AG04450 (cell line): ENCODE data around the gene ABHD5. TPM values are rescaled to one million over a fixed set of nuclear protein-coding genes. Genes with fewer than 3 reads are reported as not detected.
A peak's percentile ranks its signal among the peaks of the same experiment; 100 is the strongest.
"Not testable (repeated sequence)": the region's sequence is repeated elsewhere in the genome, so short reads cannot be mapped to it uniquely, and the experiment has no call there.

Experiments used
- CTCF ChIA-PET: fragments of 300-600, 350-600 bp; formaldehyde crosslinking; extraction: SDS; loops from one replicate; lab custom pipeline; 2022; ENCODE audit warnings: antibody characterized with exemption, inconsistent platforms; lab: Charles Lee
- POLR2A ChIA-PET: fragments of 350-600 bp; formaldehyde crosslinking; extraction: SDS; loops from one replicate; lab custom pipeline; 2021; ENCODE audit warnings: antibody characterized with exemption, inconsistent platforms; lab: Yijun Ruan, JAX
- DNase-seq: peaks from one replicate; pipeline ENCODE4 v3.0.0-alpha.2; 2011; ENCODE audit warnings: low read depth, low spot score
- H3K27ac ChIP-seq: one replicate; pipeline ENCODE4 v1.5.1; 2012; ENCODE audit warnings: low read depth, low read length, control low read depth
- H3K27me3 ChIP-seq: one replicate; pipeline ENCODE4 v1.6.0; 2012; ENCODE audit warnings: low read length; ENCODE audit not compliant: control insufficient read depth, insufficient read depth
- H3K4me3 ChIP-seq: 2 replicates; pipeline ENCODE4 v1.5.1; 2011; ENCODE audit warnings: mild to moderate bottlenecking, low read depth, low read length, control low read depth
- H3K9me3 ChIP-seq: 2 replicates; pipeline ENCODE4 v1.5.1; 2012; ENCODE audit warnings: low read length; ENCODE audit not compliant: control insufficient read depth, insufficient read depth
- polyA plus RNA-seq: library from polyadenylated mRNA; depleted of rRNA; stranded (reverse); fragments of >200 nt; gene quantifications from 2 replicates; pipeline ENCODE4 v1.2.3, GENCODE V29; 2011
- TF ChIP-seq, protein P1 (sequence below): IDR thresholded peaks from 2 replicates; pipeline ENCODE4 v1.5.1; 2011; ENCODE audit warnings: low read depth, low read length, control low read depth, inconsistent platforms

Gene ABHD5
- polyA plus RNA-seq, 1 experiment: 88.7 TPM

DNA sequence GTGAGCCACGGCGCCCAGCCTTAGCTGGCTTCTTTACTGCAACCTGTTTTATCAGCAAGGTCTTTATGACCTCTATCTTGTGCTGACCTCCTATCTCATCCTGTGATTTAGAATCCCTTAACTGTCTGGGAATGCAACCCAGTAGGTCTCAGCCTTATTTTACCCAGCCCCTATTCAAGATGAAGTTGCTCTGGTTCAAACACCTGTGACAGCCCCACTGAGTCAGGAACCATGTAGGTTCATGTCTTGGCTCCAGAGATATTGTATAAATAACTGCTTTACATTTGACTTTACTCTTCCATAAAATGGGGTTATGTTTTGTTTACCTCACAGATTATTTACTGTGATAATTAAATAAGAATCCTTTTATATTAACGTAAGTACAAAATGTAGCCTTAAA is 41.8 kb upstream of the ABHD5 start:
- DNase-seq: no peak
- no peak overlapping the region for H3K4me3 ChIP-seq
- H3K9me3 ChIP-seq: no peaks in the 10 kb centered on the region
- CTCF ChIA-PET: no interaction called here
- POLR2A ChIA-PET: interaction anchor here (0.6 kb wide), 1 partner anchor 1236 kb away, joined by 4 read pairs; no protein-coding TSS in a partner anchor
- TF ChIP-seq, protein P1, sequence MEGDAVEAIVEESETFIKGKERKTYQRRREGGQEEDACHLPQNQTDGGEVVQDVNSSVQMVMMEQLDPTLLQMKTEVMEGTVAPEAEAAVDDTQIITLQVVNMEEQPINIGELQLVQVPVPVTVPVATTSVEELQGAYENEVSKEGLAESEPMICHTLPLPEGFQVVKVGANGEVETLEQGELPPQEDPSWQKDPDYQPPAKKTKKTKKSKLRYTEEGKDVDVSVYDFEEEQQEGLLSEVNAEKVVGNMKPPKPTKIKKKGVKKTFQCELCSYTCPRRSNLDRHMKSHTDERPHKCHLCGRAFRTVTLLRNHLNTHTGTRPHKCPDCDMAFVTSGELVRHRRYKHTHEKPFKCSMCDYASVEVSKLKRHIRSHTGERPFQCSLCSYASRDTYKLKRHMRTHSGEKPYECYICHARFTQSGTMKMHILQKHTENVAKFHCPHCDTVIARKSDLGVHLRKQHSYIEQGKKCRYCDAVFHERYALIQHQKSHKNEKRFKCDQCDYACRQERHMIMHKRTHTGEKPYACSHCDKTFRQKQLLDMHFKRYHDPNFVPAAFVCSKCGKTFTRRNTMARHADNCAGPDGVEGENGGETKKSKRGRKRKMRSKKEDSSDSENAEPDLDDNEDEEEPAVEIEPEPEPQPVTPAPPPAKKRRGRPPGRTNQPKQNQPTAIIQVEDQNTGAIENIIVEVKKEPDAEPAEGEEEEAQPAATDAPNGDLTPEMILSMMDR: no peak
- H3K27me3 ChIP-seq: no peaks in the 10 kb centered on the region
- H3K27ac ChIP-seq: no peak overlapping the region

GRCh38 chr3:43649365-43649968 is 41.3 kb upstream of the ABHD5 start:
- no peak for DNase-seq
- no peak overlapping the region for H3K27ac ChIP-seq
- H3K4me3 ChIP-seq: 0 out of 2 replicates have a peak overlapping the region, but pooled peaks have one; percentile 4
- H3K9me3 ChIP-seq: no peaks in the 10 kb centered on the region
- H3K27me3 ChIP-seq: no peaks in the 10 kb centered on the region
- POLR2A ChIA-PET: no interaction called here
- TF ChIP-seq, protein P1: no peak
- CTCF ChIA-PET: no interaction called here

- H3K27ac ChIP-seq: no peak overlapping the region
- H3K9me3 ChIP-seq: no peaks in the 10 kb centered on the region
- ChIA-PET POLR2A (no interaction called here), CTCF (no interaction called here)
- TF ChIP-seq, protein P1: no peak
- no peak overlapping the region for H3K4me3 ChIP-seq
- no peaks in the 10 kb centered on the region for H3K27me3 ChIP-seq
- DNase-seq: no peak
Observed at GRCh38 chr3:43650345-43650744, 40.4 kb upstream of the ABHD5 start.

DNA sequence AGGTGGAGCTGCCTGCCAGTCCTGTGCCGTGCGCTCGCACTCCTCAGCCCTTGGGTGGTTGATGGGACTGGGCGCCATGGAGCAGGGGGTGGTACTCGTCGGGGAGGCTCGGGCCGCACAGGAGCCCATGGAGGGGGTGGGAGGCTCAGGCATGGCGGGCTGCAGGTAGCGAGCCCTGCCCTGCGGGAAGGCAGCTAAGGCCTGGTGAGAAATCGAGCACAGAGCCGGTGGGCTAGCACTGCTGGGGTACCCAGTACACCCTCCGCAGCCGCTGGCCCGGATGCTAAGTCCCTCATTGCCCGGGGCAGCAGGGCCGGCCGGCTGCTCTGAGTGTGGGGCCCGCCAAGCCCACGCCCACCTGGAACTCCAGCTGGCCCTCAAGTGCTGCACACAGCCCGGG is 34.3 kb upstream of the ABHD5 start:
- POLR2A ChIA-PET, CTCF ChIA-PET, H3K27ac ChIP-seq: not testable (repeated sequence)

GRCh38 chr3:43659250-43659880 is 31.4 kb upstream of the ABHD5 start:
- CTCF ChIA-PET: no interaction called here

More for the DNA sequence above, 34.3 kb upstream of the ABHD5 start:
- not testable (repeated sequence) for H3K4me3 ChIP-seq, H3K27me3 ChIP-seq, DNase-seq, H3K9me3 ChIP-seq

DNA sequence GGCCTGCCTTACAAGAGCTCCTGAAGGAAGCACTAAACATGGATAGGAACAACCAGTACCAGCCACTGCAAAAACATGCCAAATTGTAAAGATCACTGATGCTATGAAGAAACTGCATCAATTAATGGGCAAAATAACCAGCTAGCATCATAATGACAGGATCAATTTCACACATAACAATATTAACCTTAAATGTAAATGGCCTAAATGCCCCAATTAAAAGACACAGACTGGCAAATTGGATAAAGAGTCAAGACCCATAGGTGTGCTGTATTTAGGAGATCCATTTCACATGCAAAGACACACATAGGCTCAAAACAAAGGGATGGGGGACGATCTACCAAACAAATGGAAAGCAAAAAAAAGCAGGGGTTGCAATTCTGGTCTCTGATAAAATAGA is 29.4 kb upstream of the ABHD5 start:
- CTCF ChIA-PET, DNase-seq, H3K27me3 ChIP-seq, H3K9me3 ChIP-seq, H3K27ac ChIP-seq, H3K4me3 ChIP-seq: not testable (repeated sequence)
- POLR2A ChIA-PET: interaction anchor here (0.6 kb wide), 1 partner anchor 15 kb away, joined by 3 read pairs; no protein-coding TSS in a partner anchor

More at GRCh38 chr3:43659250-43659880, 31.4 kb upstream of the ABHD5 start:
- TF ChIP-seq, protein P1: no peak
- POLR2A ChIA-PET: no interaction called here
- H3K27ac ChIP-seq: no peak overlapping the region
- H3K9me3 ChIP-seq: no peaks in the 10 kb centered on the region; the same call in 1 of the 2 replicates
- H3K27me3 ChIP-seq: no peaks in the 10 kb centered on the region
- DNase-seq: no peak
- H3K4me3 ChIP-seq: no peak overlapping the region

DNA sequence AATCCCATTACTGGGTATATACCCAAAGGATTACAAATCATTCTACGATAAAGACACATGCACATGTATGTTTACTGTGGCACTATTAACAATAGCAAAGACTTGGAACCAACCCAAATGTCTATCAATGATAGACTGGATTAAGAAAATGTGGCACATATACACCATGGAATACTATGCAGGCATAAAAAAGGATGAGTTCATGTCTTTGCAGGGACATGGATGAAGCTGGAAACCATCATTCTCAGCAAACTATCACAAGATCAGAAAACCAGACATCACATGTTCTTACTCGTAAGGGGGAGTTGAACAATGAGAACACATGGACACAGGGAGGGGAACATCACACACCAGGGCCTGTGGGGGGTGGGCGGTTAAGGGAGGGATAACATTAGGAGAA is 25.7 kb upstream of the ABHD5 start:
- DNase-seq, H3K27ac ChIP-seq, POLR2A ChIA-PET, H3K4me3 ChIP-seq, H3K27me3 ChIP-seq, CTCF ChIA-PET, H3K9me3 ChIP-seq: not testable (repeated sequence)
